Measurements from ENCODE around the gene RALY.

Gene RALY

DNA sequence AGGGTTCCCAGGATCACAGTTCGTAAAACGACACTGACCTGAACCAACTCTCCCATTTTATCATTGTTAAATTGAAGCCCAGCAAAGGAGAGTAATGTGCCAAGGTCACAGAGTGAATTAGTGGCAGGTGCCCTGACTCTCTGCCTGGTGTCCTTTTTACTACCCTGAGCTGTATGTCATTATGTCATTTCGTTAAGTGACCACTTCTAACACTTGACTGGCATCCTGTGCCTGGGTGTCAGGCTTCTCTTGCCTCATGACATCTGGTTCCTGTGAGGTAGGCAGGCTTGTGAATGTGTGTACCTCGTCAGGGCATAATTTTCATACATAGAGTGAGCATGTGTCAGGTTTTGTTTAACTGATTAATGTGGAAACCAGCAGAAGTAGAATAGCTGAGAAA lies 48.6 kb downstream of the RALY start:
- Histone ChIP-seq H3K4me3 (IDR thresholded peaks at IDR 0.05; ENCODE audit: insufficient read depth, low read depth, low read length) (no peak overlapping the region), H3K27me3 (ENCODE audit: insufficient read depth, low read depth) (no peaks in the 10 kb centered on the region), H2AFZ (ENCODE audit: low read depth) (no peak overlapping the region), H3K4me2 (no peak overlapping the region; the same call in 1 of the 2 replicates), H3K79me2 (ENCODE audit: insufficient read depth, low read depth) (peaks cover 100% of the 10 kb centered on the region), H3K27ac (0 out of 2 replicates have a peak overlapping the region, but pooled peaks have one; percentile 17), H3K9ac (no peak overlapping the region), H3K36me3 (ENCODE audit: insufficient read depth) (no peaks in the 10 kb centered on the region), H4K20me1 (ENCODE audit: insufficient read depth) (peaks cover 50% of the 10 kb centered on the region), H3K4me1 (ENCODE audit: low read depth, poor library complexity, severe bottlenecking) (peaks cover 93% of the 10 kb centered on the region)
- TF ChIP-seq CTCF (conservative IDR thresholded peaks at IDR 0.05; ENCODE audit: low read depth, low read length) = no peak

DNA sequence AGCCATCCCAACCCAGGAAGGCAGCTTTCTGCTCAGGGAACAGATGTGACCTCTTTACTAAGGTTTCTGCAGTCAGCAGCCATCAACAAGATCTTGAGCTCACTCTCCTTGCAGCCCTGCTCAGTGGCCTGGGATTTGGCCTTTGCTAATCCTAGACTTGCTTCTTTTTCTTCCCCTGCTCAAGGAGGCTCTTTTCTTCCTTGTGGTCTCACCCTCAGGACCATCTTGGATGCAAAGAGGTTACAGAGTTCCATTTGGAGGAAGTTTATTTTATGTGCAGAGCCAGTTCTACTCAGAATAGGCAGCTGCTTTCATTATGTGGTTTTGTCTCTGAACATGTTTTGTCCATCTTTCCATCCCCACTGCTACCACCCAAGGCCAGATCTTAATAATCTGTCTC lies 49.3 kb downstream of the RALY start:
- peaks cover 100% of the 10 kb centered on the region for H3K79me2 ChIP-seq (ENCODE audit: insufficient read depth, low read depth)
- H3K27me3 ChIP-seq (ENCODE audit: insufficient read depth, low read depth) = no peaks in the 10 kb centered on the region
- H3K4me1 ChIP-seq (ENCODE audit: low read depth, poor library complexity, severe bottlenecking) = peaks cover 94% of the 10 kb centered on the region
- no peaks in the 10 kb centered on the region for H3K36me3 ChIP-seq (ENCODE audit: insufficient read depth)
- H3K27ac ChIP-seq = peak overlapping the region; percentile 17; the same call in 1 of the 2 replicates
- TF ChIP-seq CTCF (conservative IDR thresholded peaks at IDR 0.05; ENCODE audit: low read depth, low read length) = no peak
- H3K9ac ChIP-seq = no peak overlapping the region
- no peak overlapping the region for H3K4me3 ChIP-seq (IDR thresholded peaks at IDR 0.05; ENCODE audit: insufficient read depth, low read depth, low read length)
- peaks cover 53% of the 10 kb centered on the region for H4K20me1 ChIP-seq (ENCODE audit: insufficient read depth)
- no peak overlapping the region for H3K4me2 ChIP-seq
- no peak overlapping the region for H2AFZ ChIP-seq (ENCODE audit: low read depth)

GRCh38 chr20:34045294-34045693 lies 51.6 kb downstream of the RALY start:
- H3K4me2 ChIP-seq = no peak overlapping the region
- H3K79me2 ChIP-seq (ENCODE audit: insufficient read depth, low read depth) = peaks cover 99% of the 10 kb centered on the region
- H4K20me1 ChIP-seq (ENCODE audit: insufficient read depth) = peaks cover 56% of the 10 kb centered on the region
- peaks cover 95% of the 10 kb centered on the region for H3K4me1 ChIP-seq (ENCODE audit: low read depth, poor library complexity, severe bottlenecking)
- H2AFZ ChIP-seq (ENCODE audit: low read depth) = no peak overlapping the region
- H3K36me3 ChIP-seq (ENCODE audit: insufficient read depth) = no peaks in the 10 kb centered on the region
- H3K4me3 ChIP-seq (IDR thresholded peaks at IDR 0.05; ENCODE audit: insufficient read depth, low read depth, low read length) = no peak overlapping the region
- H3K27me3 ChIP-seq (ENCODE audit: insufficient read depth, low read depth) = no peaks in the 10 kb centered on the region
- 0 out of 2 replicates have a peak overlapping the region, but pooled peaks have one; percentile 11 for H3K27ac ChIP-seq
- H3K9ac ChIP-seq = no peak overlapping the region
- TF ChIP-seq CTCF (conservative IDR thresholded peaks at IDR 0.05; ENCODE audit: low read depth, low read length) = no peak

DNA sequence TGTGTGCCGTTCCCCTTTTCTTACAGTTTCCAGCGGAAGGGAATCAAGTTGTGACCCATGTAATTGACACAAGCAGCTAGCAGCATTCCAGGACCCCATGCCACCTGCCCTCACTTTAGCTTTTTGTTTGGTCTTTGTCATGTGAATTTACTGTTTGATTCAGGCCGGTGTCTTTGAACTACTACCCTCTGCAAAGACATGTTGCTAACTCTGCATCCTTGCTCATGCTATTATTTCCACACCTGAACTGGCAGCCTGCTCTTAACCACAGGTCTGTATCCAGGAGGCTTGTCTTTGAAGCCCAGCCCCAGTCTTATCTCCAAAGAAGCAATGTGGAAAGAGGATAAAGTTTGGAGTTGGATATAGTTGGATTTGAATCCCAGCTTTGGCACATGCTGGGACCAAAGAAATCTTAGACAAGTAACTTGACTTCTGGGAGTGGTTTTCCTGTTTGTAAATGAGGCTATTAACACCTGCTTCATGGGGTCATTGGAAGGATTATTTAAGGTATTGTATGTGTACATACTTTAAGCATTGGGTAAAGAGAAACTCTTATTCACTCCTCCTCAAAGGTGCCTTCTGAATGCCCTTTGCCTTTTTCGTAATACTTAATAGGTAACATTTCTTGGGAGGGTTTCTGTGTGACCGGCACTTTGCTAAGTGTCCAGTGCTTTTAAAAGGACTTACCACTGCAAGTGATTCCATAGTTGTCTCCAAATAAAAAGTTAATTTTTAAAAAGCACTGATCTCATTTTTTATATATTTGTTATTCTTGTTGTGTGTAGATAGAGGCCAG lies 52.4 kb downstream of the RALY start:
- no peak overlapping the region for H3K4me2 ChIP-seq
- no peak overlapping the region for H3K9ac ChIP-seq
- TF ChIP-seq CTCF (conservative IDR thresholded peaks at IDR 0.05; ENCODE audit: low read depth, low read length) = no peak
- peaks cover 94% of the 10 kb centered on the region for H3K4me1 ChIP-seq (ENCODE audit: low read depth, poor library complexity, severe bottlenecking)
- no peaks in the 10 kb centered on the region for H3K36me3 ChIP-seq (ENCODE audit: insufficient read depth)
- peaks cover 99% of the 10 kb centered on the region for H3K79me2 ChIP-seq (ENCODE audit: insufficient read depth, low read depth)
- no peaks in the 10 kb centered on the region for H3K27me3 ChIP-seq (ENCODE audit: insufficient read depth, low read depth)
- H4K20me1 ChIP-seq (ENCODE audit: insufficient read depth) = peaks cover 62% of the 10 kb centered on the region
- no peak overlapping the region for H2AFZ ChIP-seq (ENCODE audit: low read depth)
- H3K4me3 ChIP-seq (IDR thresholded peaks at IDR 0.05; ENCODE audit: insufficient read depth, low read depth, low read length) = no peak overlapping the region
- no peak overlapping the region for H3K27ac ChIP-seq

All from KMS-11 (cell line).